ENCODE measurements around the gene SLC29A4. TPM values are rescaled to one million over a fixed set of nuclear protein-coding genes. Genes with fewer than 3 reads are reported as not detected.
"Not testable (repeated sequence)": the region's sequence is repeated elsewhere in the genome, so short reads cannot be mapped to it uniquely, and the experiment has no call there.

SLC29A4 gene
- polyA plus RNA-seq, 1 of the 3 experiments (the other 2 are of a cell fraction) = 12.3 TPM

DNA sequence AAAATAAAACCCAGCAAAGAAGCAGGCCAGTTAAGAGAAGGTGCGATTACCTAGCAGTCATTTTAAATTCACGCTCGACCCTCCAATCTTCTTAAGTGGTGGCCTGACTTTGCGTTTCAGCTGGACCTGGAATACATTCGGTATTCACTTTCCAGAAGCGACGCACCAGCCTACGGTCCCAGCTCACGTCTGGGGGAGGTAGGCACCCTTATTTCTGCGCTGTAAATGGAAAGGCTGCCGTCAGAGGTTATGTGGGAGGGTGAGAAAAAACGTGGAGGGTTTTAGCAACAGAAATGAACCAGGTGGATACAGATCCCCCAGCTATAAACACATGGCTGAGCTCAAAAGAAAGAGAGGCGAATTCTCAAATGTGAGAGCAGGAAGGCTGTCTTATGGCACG is 29.2 kb upstream of the SLC29A4 start:
- H2AFZ ChIP-seq (ENCODE audit: low read depth); H3K9ac ChIP-seq; POLR2A ChIA-PET; H3K9me3 ChIP-seq; H3K4me2 ChIP-seq; H3K9me2 ChIP-seq; H3F3A ChIP-seq (replicated peaks; ENCODE audit: insufficient read depth); H3K27ac ChIP-seq (ENCODE audit: low read depth in 2 of 2, low read length in 1 of 2); H3K4me3 ChIP-seq (ENCODE audit: low read depth in 2 of 2, low read length in 1 of 2); DNase-seq; H4K20me1 ChIP-seq (ENCODE audit: insufficient read depth); H3K4me1 ChIP-seq (ENCODE audit: control insufficient read depth in 1 of 2, insufficient read depth in 2 of 2, low read depth in 1 of 2, low read length in 1 of 2); H3K27me3 ChIP-seq (ENCODE audit: insufficient read depth); H3K79me2 ChIP-seq (ENCODE audit: insufficient read depth); H3K36me3 ChIP-seq (replicated peaks in 1 of 2; ENCODE audit: control insufficient read depth in 1 of 2, insufficient read depth in 2 of 2, low read length in 1 of 2): not testable (repeated sequence)
- WGBS (ENCODE audit: low lambda C conversion rate) = 73% methylated on average over 14 of the region's 14 CpGs
- CTCF ChIA-PET = interaction anchor here (6.4 kb wide), 1 partner anchor 13 kb away, joined by 42 read pairs; no protein-coding TSS in a partner anchor

DNA sequence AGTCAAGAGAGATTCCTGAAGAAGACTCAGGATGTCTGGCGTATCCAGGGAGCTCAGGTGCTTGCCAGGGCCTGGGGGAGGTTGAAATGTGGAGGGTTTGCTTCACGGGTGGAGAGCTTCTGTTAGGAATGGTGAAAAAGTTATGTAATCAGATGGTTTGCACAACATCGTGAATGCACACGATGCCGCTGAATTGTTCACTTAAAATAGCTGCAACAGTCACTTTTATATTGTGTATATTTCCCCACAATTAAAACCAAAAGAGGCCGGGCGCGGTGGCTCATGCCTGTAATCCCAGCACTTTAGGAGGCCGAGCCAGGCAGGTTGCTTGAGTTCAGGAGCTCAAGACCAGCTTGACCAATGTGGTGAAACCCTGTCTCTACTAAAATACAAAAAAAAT is 28.4 kb upstream of the SLC29A4 start:
- CTCF ChIA-PET = interaction anchor here (0.9 to 6.4 kb wide), 2 partner anchors 11 to 14 kb away, joined by 3 to 42 read pairs; no protein-coding TSS in a partner anchor
- not testable (repeated sequence) for H3K27ac ChIP-seq (ENCODE audit: low read depth in 2 of 2, low read length in 1 of 2); DNase-seq; H3F3A ChIP-seq (replicated peaks; ENCODE audit: insufficient read depth); H3K9me3 ChIP-seq; H3K4me2 ChIP-seq; H3K36me3 ChIP-seq (replicated peaks in 1 of 2; ENCODE audit: control insufficient read depth in 1 of 2, insufficient read depth in 2 of 2, low read length in 1 of 2); H3K4me3 ChIP-seq (ENCODE audit: low read depth in 2 of 2, low read length in 1 of 2); H3K27me3 ChIP-seq (ENCODE audit: insufficient read depth); H2AFZ ChIP-seq (ENCODE audit: low read depth); H3K4me1 ChIP-seq (ENCODE audit: control insufficient read depth in 1 of 2, insufficient read depth in 2 of 2, low read depth in 1 of 2, low read length in 1 of 2); H3K9me2 ChIP-seq; H3K79me2 ChIP-seq (ENCODE audit: insufficient read depth); H4K20me1 ChIP-seq (ENCODE audit: insufficient read depth); H3K9ac ChIP-seq
- 94% methylated on average over 9 of the region's 9 CpGs for whole genome bisulfite sequencing (ENCODE audit: low lambda C conversion rate)
- POLR2A ChIA-PET = interaction anchor here (0.7 to 1.0 kb wide), 2 partner anchors 197 to 303 kb away, joined by 3 to 6 read pairs; no protein-coding TSS in a partner anchor

- Histone ChIP-seq H3K9me2 (no peaks in the 10 kb centered on the region), H3K9me3 (no peaks in the 10 kb centered on the region), H2AFZ (ENCODE audit: low read depth) (no peak overlapping the region), H3K36me3 (replicated peaks in 1 of 2; ENCODE audit: control insufficient read depth in 1 of 2, insufficient read depth in 2 of 2, low read length in 1 of 2) (no peaks in the 10 kb centered on the region), H3K27ac (ENCODE audit: low read depth in 2 of 2, low read length in 1 of 2) (no peak overlapping the region), H4K20me1 (ENCODE audit: insufficient read depth) (no peaks in the 10 kb centered on the region), H3K79me2 (ENCODE audit: insufficient read depth) (no peaks in the 10 kb centered on the region), H3K4me1 (ENCODE audit: control insufficient read depth in 1 of 2, insufficient read depth in 2 of 2, low read depth in 1 of 2, low read length in 1 of 2) (peaks cover 0 to 6% of the 10 kb centered on the region in 2 experiments; a peak in 1 of 4 replicates), H3K4me2 (no peak overlapping the region), H3K27me3 (ENCODE audit: insufficient read depth) (no peaks in the 10 kb centered on the region), H3K4me3 (ENCODE audit: low read depth in 2 of 2, low read length in 1 of 2) (no peak overlapping the region), H3F3A (replicated peaks; ENCODE audit: insufficient read depth) (peaks cover 3% of the 10 kb centered on the region), H3K9ac (no peak overlapping the region)
- CTCF ChIA-PET = interaction anchor here (0.6 to 3.4 kb wide), 2 partner anchors 9 to 15 kb away, joined by 3 to 10 read pairs; no protein-coding TSS in a partner anchor
- WGBS (ENCODE audit: low lambda C conversion rate) = 66% methylated on average over 3 of the region's 3 CpGs
- TF ChIP-seq GABPA (IDR thresholded peaks at IDR 0.05; ENCODE audit: low read depth) = no peak
- TF ChIP-seq SMC3 (IDR thresholded peaks at IDR 0.05; ENCODE audit: low read depth, low read length) = no peak
- no peak for TF ChIP-seq EZH2phosphoT487 (IDR thresholded peaks at IDR 0.05; ENCODE audit: borderline replicate concordance, low read depth)
- no peak for TF ChIP-seq MAX (IDR thresholded peaks at IDR 0.05; ENCODE audit: low read depth)
- no peak for TF ChIP-seq PBX3 (IDR thresholded peaks at IDR 0.05)
- no peak for TF ChIP-seq JUND (IDR thresholded peaks at IDR 0.05)
- TF ChIP-seq FOSL2 (IDR thresholded peaks at IDR 0.05; ENCODE audit: borderline replicate concordance, low read depth) = no peak
- no peak for TF ChIP-seq GATA2 (CRISPR knock-in tag; IDR thresholded peaks at IDR 0.05)
- TF ChIP-seq RFX5 (IDR thresholded peaks at IDR 0.05; ENCODE audit: low read length) = no peak
- TF ChIP-seq, protein P1, sequence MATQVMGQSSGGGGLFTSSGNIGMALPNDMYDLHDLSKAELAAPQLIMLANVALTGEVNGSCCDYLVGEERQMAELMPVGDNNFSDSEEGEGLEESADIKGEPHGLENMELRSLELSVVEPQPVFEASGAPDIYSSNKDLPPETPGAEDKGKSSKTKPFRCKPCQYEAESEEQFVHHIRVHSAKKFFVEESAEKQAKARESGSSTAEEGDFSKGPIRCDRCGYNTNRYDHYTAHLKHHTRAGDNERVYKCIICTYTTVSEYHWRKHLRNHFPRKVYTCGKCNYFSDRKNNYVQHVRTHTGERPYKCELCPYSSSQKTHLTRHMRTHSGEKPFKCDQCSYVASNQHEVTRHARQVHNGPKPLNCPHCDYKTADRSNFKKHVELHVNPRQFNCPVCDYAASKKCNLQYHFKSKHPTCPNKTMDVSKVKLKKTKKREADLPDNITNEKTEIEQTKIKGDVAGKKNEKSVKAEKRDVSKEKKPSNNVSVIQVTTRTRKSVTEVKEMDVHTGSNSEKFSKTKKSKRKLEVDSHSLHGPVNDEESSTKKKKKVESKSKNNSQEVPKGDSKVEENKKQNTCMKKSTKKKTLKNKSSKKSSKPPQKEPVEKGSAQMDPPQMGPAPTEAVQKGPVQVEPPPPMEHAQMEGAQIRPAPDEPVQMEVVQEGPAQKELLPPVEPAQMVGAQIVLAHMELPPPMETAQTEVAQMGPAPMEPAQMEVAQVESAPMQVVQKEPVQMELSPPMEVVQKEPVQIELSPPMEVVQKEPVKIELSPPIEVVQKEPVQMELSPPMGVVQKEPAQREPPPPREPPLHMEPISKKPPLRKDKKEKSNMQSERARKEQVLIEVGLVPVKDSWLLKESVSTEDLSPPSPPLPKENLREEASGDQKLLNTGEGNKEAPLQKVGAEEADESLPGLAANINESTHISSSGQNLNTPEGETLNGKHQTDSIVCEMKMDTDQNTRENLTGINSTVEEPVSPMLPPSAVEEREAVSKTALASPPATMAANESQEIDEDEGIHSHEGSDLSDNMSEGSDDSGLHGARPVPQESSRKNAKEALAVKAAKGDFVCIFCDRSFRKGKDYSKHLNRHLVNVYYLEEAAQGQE (IDR thresholded peaks at IDR 0.05; ENCODE audit: low read depth, low read length) = no peak
- TF ChIP-seq, protein P2, sequence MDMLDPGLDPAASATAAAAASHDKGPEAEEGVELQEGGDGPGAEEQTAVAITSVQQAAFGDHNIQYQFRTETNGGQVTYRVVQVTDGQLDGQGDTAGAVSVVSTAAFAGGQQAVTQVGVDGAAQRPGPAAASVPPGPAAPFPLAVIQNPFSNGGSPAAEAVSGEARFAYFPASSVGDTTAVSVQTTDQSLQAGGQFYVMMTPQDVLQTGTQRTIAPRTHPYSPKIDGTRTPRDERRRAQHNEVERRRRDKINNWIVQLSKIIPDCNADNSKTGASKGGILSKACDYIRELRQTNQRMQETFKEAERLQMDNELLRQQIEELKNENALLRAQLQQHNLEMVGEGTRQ (IDR thresholded peaks at IDR 0.05; ENCODE audit: borderline replicate concordance, low read depth, low read length) = no peak
- TF ChIP-seq MEF2A (IDR thresholded peaks at IDR 0.05; ENCODE audit: borderline replicate concordance, low read depth) = no peak
- TF ChIP-seq, protein P3, sequence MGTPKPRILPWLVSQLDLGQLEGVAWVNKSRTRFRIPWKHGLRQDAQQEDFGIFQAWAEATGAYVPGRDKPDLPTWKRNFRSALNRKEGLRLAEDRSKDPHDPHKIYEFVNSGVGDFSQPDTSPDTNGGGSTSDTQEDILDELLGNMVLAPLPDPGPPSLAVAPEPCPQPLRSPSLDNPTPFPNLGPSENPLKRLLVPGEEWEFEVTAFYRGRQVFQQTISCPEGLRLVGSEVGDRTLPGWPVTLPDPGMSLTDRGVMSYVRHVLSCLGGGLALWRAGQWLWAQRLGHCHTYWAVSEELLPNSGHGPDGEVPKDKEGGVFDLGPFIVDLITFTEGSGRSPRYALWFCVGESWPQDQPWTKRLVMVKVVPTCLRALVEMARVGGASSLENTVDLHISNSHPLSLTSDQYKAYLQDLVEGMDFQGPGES (IDR thresholded peaks at IDR 0.05; ENCODE audit: low read depth, low read length) = no peak
- TF ChIP-seq ELF1 (IDR thresholded peaks at IDR 0.05) = no peak
- TF ChIP-seq POLR2AphosphoS5 (IDR thresholded peaks at IDR 0.05; ENCODE audit: low read depth, low read length) = no peak
- no peak for DNase-seq
- POLR2A ChIA-PET = no interaction called here
These were observed 26.9 kb upstream of the SLC29A4 start for GRCh38 chr7:5255832-5256231.
